HL-60 (cell line): ENCODE results near the gene TOP3A.

Source experiments
- DNase-seq, 2 experiments: peaks; one replicate each; pipeline ENCODE4 v3.0.0-alpha.2; 2010 to 2020; ENCODE audit warnings: low read depth in 1 of 2, low spot score in 1 of 2
- H3K27ac ChIP-seq: fragments of 250-450 bp; sonication (Bioruptor Pico); replicated peaks from 2 replicates; pipeline ENCODE4 v1.5.1; 2020; ENCODE audit warnings: mild to moderate bottlenecking, moderate library complexity
- H3K27me3 ChIP-seq: fragments of 250-450 bp; sonication (Bioruptor Pico); 2 replicates; pipeline ENCODE4 v1.5.1; 2021; ENCODE audit warnings: mild to moderate bottlenecking, moderate library complexity; ENCODE audit not compliant: insufficient read depth, poor library complexity, severe bottlenecking
- H3K4me3 ChIP-seq: replicated peaks from 2 replicates; pipeline ENCODE4 v1.5.1; 2011; ENCODE audit warnings: mild to moderate bottlenecking, control low read depth, low read length; ENCODE audit not compliant: insufficient read depth
- GABPA ChIP-seq: IDR thresholded peaks from 2 replicates; pipeline ENCODE4 v1.6.1; 2012; ENCODE audit warnings: low read depth
- POLR2AphosphoS5 ChIP-seq: IDR thresholded peaks from 2 replicates; pipeline ENCODE4 v1.6.1; 2012; ENCODE audit warnings: low read depth
- SPI1 ChIP-seq: IDR thresholded peaks from 2 replicates; pipeline ENCODE4 v1.6.1; 2012; ENCODE audit warnings: low read depth, mild to moderate bottlenecking, borderline replicate concordance
- TF ChIP-seq, protein P1 (sequence below): IDR thresholded peaks from 2 replicates; pipeline ENCODE4 v1.6.1; 2012; ENCODE audit warnings: low read depth; ENCODE audit not compliant: insufficient replicate concordance
- TF ChIP-seq, protein P2 (sequence below): IDR thresholded peaks from one replicate; pipeline ENCODE4 v1.5.1; 2011; ENCODE audit warnings: low read length, control low read depth, inconsistent platforms; ENCODE audit not compliant: insufficient read depth

TOP3A gene

DNA sequence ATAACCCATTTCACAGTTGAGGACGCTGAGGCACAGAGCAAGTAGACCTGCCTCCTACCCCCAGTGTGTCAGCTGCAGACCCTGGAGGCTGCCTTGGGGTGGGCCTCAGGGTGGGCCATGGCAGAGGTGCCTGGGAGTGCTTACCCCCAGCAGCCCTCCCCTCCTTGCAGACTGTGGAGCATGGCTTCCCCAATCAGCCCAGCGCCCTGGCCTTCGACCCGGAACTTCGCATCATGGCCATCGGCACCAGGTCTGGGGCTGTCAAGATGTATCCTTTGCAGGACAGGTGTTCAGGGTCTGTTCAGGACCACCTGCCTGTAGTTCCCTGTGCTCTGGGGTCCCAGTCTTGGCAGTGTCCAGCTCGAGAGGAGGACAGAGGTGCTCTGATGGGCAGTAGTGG lies 85.0 kb downstream of the TOP3A start:
- no peak overlapping the region for H3K27ac ChIP-seq
- TF ChIP-seq, protein P1, sequence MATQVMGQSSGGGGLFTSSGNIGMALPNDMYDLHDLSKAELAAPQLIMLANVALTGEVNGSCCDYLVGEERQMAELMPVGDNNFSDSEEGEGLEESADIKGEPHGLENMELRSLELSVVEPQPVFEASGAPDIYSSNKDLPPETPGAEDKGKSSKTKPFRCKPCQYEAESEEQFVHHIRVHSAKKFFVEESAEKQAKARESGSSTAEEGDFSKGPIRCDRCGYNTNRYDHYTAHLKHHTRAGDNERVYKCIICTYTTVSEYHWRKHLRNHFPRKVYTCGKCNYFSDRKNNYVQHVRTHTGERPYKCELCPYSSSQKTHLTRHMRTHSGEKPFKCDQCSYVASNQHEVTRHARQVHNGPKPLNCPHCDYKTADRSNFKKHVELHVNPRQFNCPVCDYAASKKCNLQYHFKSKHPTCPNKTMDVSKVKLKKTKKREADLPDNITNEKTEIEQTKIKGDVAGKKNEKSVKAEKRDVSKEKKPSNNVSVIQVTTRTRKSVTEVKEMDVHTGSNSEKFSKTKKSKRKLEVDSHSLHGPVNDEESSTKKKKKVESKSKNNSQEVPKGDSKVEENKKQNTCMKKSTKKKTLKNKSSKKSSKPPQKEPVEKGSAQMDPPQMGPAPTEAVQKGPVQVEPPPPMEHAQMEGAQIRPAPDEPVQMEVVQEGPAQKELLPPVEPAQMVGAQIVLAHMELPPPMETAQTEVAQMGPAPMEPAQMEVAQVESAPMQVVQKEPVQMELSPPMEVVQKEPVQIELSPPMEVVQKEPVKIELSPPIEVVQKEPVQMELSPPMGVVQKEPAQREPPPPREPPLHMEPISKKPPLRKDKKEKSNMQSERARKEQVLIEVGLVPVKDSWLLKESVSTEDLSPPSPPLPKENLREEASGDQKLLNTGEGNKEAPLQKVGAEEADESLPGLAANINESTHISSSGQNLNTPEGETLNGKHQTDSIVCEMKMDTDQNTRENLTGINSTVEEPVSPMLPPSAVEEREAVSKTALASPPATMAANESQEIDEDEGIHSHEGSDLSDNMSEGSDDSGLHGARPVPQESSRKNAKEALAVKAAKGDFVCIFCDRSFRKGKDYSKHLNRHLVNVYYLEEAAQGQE: no peak
- TF ChIP-seq POLR2AphosphoS5 (no peak), GABPA (no peak), SPI1 (no peak)
- TF ChIP-seq, protein P2, sequence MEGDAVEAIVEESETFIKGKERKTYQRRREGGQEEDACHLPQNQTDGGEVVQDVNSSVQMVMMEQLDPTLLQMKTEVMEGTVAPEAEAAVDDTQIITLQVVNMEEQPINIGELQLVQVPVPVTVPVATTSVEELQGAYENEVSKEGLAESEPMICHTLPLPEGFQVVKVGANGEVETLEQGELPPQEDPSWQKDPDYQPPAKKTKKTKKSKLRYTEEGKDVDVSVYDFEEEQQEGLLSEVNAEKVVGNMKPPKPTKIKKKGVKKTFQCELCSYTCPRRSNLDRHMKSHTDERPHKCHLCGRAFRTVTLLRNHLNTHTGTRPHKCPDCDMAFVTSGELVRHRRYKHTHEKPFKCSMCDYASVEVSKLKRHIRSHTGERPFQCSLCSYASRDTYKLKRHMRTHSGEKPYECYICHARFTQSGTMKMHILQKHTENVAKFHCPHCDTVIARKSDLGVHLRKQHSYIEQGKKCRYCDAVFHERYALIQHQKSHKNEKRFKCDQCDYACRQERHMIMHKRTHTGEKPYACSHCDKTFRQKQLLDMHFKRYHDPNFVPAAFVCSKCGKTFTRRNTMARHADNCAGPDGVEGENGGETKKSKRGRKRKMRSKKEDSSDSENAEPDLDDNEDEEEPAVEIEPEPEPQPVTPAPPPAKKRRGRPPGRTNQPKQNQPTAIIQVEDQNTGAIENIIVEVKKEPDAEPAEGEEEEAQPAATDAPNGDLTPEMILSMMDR: no peak
- DNase-seq: no peak
- H3K27me3 ChIP-seq: no peaks in the 10 kb centered on the region
- H3K4me3 ChIP-seq: no peak overlapping the region

DNA sequence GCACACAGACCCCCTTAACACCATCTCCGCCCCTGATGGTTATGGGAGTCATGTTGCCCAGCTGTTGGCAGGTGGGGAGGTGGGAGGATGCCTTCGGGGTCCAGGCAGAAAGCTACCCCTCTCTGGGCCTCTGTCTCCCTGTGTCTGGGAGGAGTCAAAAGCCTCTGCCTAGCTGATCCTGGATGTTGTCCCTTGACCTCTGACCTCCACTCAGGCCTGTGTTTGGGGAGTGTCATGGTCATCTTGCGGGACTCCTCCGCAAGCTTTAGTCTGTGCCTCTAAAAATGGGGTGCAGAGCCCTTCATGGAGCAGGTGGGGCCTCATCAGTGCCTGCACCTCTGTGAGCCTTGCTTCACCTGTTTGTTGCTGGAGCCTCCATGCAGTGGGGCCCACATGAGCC lies 85.5 kb downstream of the TOP3A start:
- TF ChIP-seq, protein P1: no peak
- no peak for TF ChIP-seq POLR2AphosphoS5
- TF ChIP-seq, protein P2: no peak
- no peak for TF ChIP-seq GABPA
- no peak for TF ChIP-seq SPI1
- Histone ChIP-seq H3K27ac (no peak overlapping the region), H3K27me3 (no peaks in the 10 kb centered on the region), H3K4me3 (no peak overlapping the region)
- DNase-seq: no peak

DNA sequence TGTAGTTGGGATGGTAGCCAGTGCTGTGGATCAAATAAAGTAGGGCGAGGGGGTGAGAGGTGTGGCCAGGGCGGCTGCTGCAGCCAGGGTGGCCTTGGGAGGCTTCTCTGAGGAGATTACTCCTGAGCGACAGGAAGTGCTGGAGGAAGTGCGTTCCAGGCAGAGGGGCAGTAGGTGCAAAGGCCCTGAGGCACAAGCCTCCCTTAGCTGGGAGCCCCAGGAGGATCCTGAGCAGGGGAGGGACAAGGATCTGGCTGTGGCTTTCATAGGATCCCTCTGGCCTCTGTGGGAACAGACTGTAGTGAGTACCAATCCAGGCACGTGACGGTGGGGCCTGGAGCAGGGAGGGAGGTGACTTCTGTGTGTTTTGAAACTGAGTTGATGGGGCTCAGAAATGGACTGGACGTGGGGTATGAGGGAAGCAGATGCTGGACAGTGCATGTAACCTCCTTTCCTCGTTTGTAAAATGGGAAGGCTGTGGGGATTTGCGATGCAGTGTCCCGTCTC lies 86.6 kb downstream of the TOP3A start:
- Histone ChIP-seq H3K27me3 (no peaks in the 10 kb centered on the region), H3K27ac (no peak overlapping the region), H3K4me3 (no peak overlapping the region)
- no peak for DNase-seq
- TF ChIP-seq GABPA: no peak
- no peak for TF ChIP-seq POLR2AphosphoS5
- TF ChIP-seq, protein P2: no peak
- TF ChIP-seq SPI1: no peak
- TF ChIP-seq, protein P1: no peak
